Keratinocyte (primary cell): ENCODE data around the gene WFDC1. TPM values are rescaled to one million over a fixed set of nuclear protein-coding genes. Genes with fewer than 3 reads are reported as not detected.

Source experiments
- DNase-seq: peaks from one replicate; pipeline ENCODE4 v3.0.0-alpha.2; 2011; ENCODE audit warnings: low read depth, missing footprints, low spot score
- FAIRE-seq: peaks from 2 replicates; lab custom pipeline; 2011; peaks lifted over from hg19 to GRCh38; lab: Jason Lieb, UNC
- H2AFZ ChIP-seq: 2 replicates; pipeline ENCODE4 v1.6.0; 2012; ENCODE audit warnings: low read length, control low read depth, inconsistent platforms; ENCODE audit not compliant: control insufficient read depth
- H3K27ac ChIP-seq: 2 replicates; pipeline ENCODE4 v1.5.1; 2011; ENCODE audit warnings: low read length; ENCODE audit not compliant: control insufficient read depth, insufficient read depth
- H3K27me3 ChIP-seq: 3 replicates; pipeline ENCODE4 v1.6.0; 2011; ENCODE audit warnings: low read length; ENCODE audit not compliant: control insufficient read depth, insufficient read depth; ENCODE audit errors: extremely low read depth
- H3K36me3 ChIP-seq, 2 experiments: 2 replicates in 1 of 2; 3 replicates in 1 of 2; pipeline ENCODE4 v1.5.1; 2011; ENCODE audit warnings: low read length in 2 of 2, mild to moderate bottlenecking in 1 of 2; ENCODE audit not compliant: control insufficient read depth in 2 of 2, insufficient read depth in 2 of 2; ENCODE audit errors: extremely low read depth in 1 of 2
- H3K4me1 ChIP-seq: 3 replicates; pipeline ENCODE4 v1.5.1; 2011; ENCODE audit warnings: low read length; ENCODE audit not compliant: control insufficient read depth, insufficient read depth; ENCODE audit errors: extremely low read depth
- H3K4me2 ChIP-seq: 3 replicates; pipeline ENCODE4 v1.6.0; 2011; ENCODE audit warnings: low read depth, low read length; ENCODE audit not compliant: control insufficient read depth, insufficient read depth; ENCODE audit errors: extremely low read depth
- H3K4me3 ChIP-seq, 3 experiments: fragments of 200-600 bp in 1 of 3; sonication (generic) in 1 of 3; 2 replicates in 2 of 3; 3 replicates in 1 of 3; pipeline ENCODE4 v1.5.1; 2011 to 2016; ENCODE audit warnings: low read length in 3 of 3, mild to moderate bottlenecking in 3 of 3, control low read depth in 2 of 3, inconsistent platforms in 1 of 3, low read depth in 1 of 3, mixed read lengths in 1 of 3, mixed run types in 1 of 3, moderate library complexity in 1 of 3; ENCODE audit not compliant: control insufficient read depth in 2 of 3, insufficient read depth in 2 of 3; ENCODE audit errors: extremely low read depth in 1 of 3
- H3K79me2 ChIP-seq: 2 replicates; pipeline ENCODE4 v1.6.0; 2012; ENCODE audit warnings: low read length; ENCODE audit not compliant: control insufficient read depth, insufficient read depth
- H3K9ac ChIP-seq: 3 replicates; pipeline ENCODE4 v1.6.0; 2011; ENCODE audit warnings: low read length; ENCODE audit not compliant: control insufficient read depth, insufficient read depth; ENCODE audit errors: extremely low read depth
- H3K9me1 ChIP-seq: 3 replicates; pipeline ENCODE4 v1.6.0; 2011; ENCODE audit warnings: low read length; ENCODE audit not compliant: control insufficient read depth, insufficient read depth; ENCODE audit errors: extremely low read depth
- H3K9me3 ChIP-seq: 2 replicates; pipeline ENCODE4 v1.5.1; 2012; ENCODE audit warnings: low read depth, low read length; ENCODE audit not compliant: control insufficient read depth
- H4K20me1 ChIP-seq: 3 replicates; pipeline ENCODE4 v1.6.0; 2011; ENCODE audit warnings: low read length; ENCODE audit not compliant: control insufficient read depth, insufficient read depth; ENCODE audit errors: extremely low read depth
- CTCF ChIP-seq, 3 experiments: IDR thresholded peaks in 1 of 3; conservative IDR thresholded peaks in 1 of 3; optimal IDR thresholded peaks in 1 of 3; 2 replicates in 2 of 3; 3 replicates in 1 of 3; pipeline versions ENCODE3 to v1.5.1; 2011; ENCODE audit warnings: low read length in 3 of 3, mild to moderate bottlenecking in 3 of 3, moderate library complexity in 2 of 3, control low read depth in 1 of 3, inconsistent platforms in 1 of 3; ENCODE audit not compliant: insufficient read depth in 2 of 3; ENCODE audit errors: extremely low read depth in 1 of 3
- EZH2 ChIP-seq: IDR thresholded peaks from one replicate; pipeline ENCODE4 v1.6.1; 2012; ENCODE audit warnings: inconsistent platforms, mild to moderate bottlenecking, low read length, moderate library complexity
- dilution Hi-C: fragments of 300-500 bp; cut with MboI; formaldehyde crosslinking; loops from one replicate; pipeline ENCODE4 v1.7.0; 2020; ENCODE audit warnings: low sequenced_read_pairs; ENCODE audit not compliant: extremely low pct_ligation_motif_present
- polyA plus RNA-seq, 5 experiments: library from polyadenylated mRNA; depleted of rRNA in 3 of 5; stranded (reverse) in 3 of 5; stranded (forward) in 1 of 5; unstranded in 1 of 5; fragments of >200 nt; gene quantifications; 1 replicate in 1 of 5; 2 replicates in 3 of 5; 3 replicates in 1 of 5; pipeline versions ENCODE4 v1.2.1 to v1.2.3, GENCODE V29; 2011 to 2012; ENCODE audit warnings: missing spikeins in 2 of 5, low read depth in 1 of 5, low replicate concordance in 1 of 5

The WFDC1 gene
- polyA plus RNA-seq, 1 donor (not counting 4 experiments of a cell fraction or from before 2014, with no cell fraction given): not detected

- Histone ChIP-seq H3K79me2 (no peaks in the 10 kb centered on the region), H2AFZ (no peak overlapping the region), H3K4me1 (peaks cover 23% of the 10 kb centered on the region), H3K27me3 (peaks cover 30% of the 10 kb centered on the region), H3K9ac (no peak overlapping the region), H3K9me1 (no peaks in the 10 kb centered on the region), H3K9me3 (no peaks in the 10 kb centered on the region), H3K36me3 (no peaks in the 10 kb centered on the region), H3K27ac (no peak overlapping the region), H3K4me2 (peak overlapping the region; percentile 37), H3K4me3 (no peak overlapping the region), H4K20me1 (no peaks in the 10 kb centered on the region)
- TF ChIP-seq EZH2 (no peak), CTCF (optimal IDR thresholded peaks at IDR 0.05 in 1 of 3, IDR thresholded peaks at IDR 0.05 in 1 of 3, conservative IDR thresholded peaks at IDR 0.05 in 1 of 3; ENCODE audit: extremely low read depth in 1 of 3, insufficient read depth in 2 of 3, low read length in 3 of 3) (no peak)
- DNase-seq (no peak), FAIRE-seq (no peak)
- dilution Hi-C loops: no loop called here
These were observed 76.3 kb downstream of the WFDC1 start for GRCh38 chr16:84370723-84371552.

DNA sequence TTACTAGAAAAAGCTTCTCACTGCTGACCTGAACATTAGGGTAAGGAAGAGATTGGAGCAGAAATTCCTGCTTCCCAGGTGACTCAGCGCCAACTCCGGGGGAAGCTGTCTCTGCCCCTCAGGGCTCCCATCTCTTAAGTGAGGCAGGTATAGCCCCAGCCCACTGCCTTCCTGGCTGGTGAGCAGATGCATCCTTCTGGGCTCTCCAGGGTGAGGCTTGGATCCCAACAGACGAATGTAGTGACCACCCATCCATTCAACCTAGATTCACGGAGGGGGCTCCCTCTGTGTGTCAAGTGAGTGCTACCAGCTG, 76.8 kb downstream of the WFDC1 start:
- no peak overlapping the region for H3K9ac ChIP-seq
- H2AFZ ChIP-seq: no peak overlapping the region
- DNase-seq (no peak), FAIRE-seq (no peak)
- no peaks in the 10 kb centered on the region for H3K79me2 ChIP-seq
- H3K27ac ChIP-seq: no peak overlapping the region
- H3K27me3 ChIP-seq: peaks cover 29% of the 10 kb centered on the region
- dilution Hi-C loops: no loop called here
- no peak for TF ChIP-seq CTCF (optimal IDR thresholded peaks at IDR 0.05 in 1 of 3, IDR thresholded peaks at IDR 0.05 in 1 of 3, conservative IDR thresholded peaks at IDR 0.05 in 1 of 3; ENCODE audit: extremely low read depth in 1 of 3, insufficient read depth in 2 of 3, low read length in 3 of 3)
- no peak for TF ChIP-seq EZH2
- no peak overlapping the region for H3K4me2 ChIP-seq
- no peaks in the 10 kb centered on the region for H3K9me3 ChIP-seq
- H3K36me3 ChIP-seq: no peaks in the 10 kb centered on the region
- H4K20me1 ChIP-seq: no peaks in the 10 kb centered on the region
- no peaks in the 10 kb centered on the region for H3K9me1 ChIP-seq
- no peak overlapping the region for H3K4me3 ChIP-seq
- peaks cover 23% of the 10 kb centered on the region for H3K4me1 ChIP-seq
